ENCODE measurements around the gene ADORA2B. TPM values are rescaled to one million over a fixed set of nuclear protein-coding genes. Genes with fewer than 3 reads are reported as not detected.

The ADORA2B gene
- total RNA-seq, 1 experiment from 2014 or later, result 21.7 TPM

- ChIA-PET POLR2A (interaction anchor here (6.0 to 7.9 kb wide), 3 partner anchors 15 to 53 kb away, joined by 51 to 134 read pairs (median 63); partner anchors contain the start of genes TTC19 and ZSWIM7), CTCF (interaction anchor here (0.5 to 4.3 kb wide), 12 partner anchors 10 to 332 kb away, joined by 3 to 40 read pairs (median 4); partner anchors contain the start of genes TTC19 and ZSWIM7)
- Mint-ChIP-seq H3K4me1 (ENCODE audit: insufficient read depth, unreplicated experiment) (peaks cover 31% of the 10 kb centered on the region), H3K4me3 (ENCODE audit: unreplicated experiment) (peak overlapping the region; percentile 67), H3K27ac (ENCODE audit: low read depth, unreplicated experiment) (no peak overlapping the region), H3K27me3 (ENCODE audit: insufficient read depth, unreplicated experiment) (no peaks in the 10 kb centered on the region), H3K9me3 (ENCODE audit: unreplicated experiment) (no peaks in the 10 kb centered on the region), H3K36me3 (ENCODE audit: insufficient read depth, unreplicated experiment) (peaks cover 5% of the 10 kb centered on the region)
- no peak for TF ChIP-seq CTCF (IDR thresholded peaks at IDR 0.05; ENCODE audit: unreplicated experiment)
- BruUV-seq (replicated peaks), result no TSS peak
- DNase-seq (ENCODE audit: unreplicated experiment), result no peak
- intact Hi-C loops (cut with micrococcal nuclease), result no loop called here
Measured at GRCh38 chr17:15943971-15944758, 765 bp upstream of the ADORA2B start.

GRCh38 chr17:15945527-15946191 is 729 bp downstream of the ADORA2B start:
- no TSS peak for BruUV-seq (replicated peaks)
- no peaks in the 10 kb centered on the region for H3K9me3 Mint-ChIP-seq (ENCODE audit: unreplicated experiment)
- ChIA-PET POLR2A (interaction anchor here (0.7 to 7.9 kb wide), 12 partner anchors 9 to 296 kb away, joined by 3 to 134 read pairs (median 4); partner anchors contain the start of genes TTC19 and ZSWIM7), CTCF (interaction anchor here (0.5 to 4.3 kb wide), 14 partner anchors 12 to 117 kb away, joined by 3 to 40 read pairs (median 4); partner anchors contain the start of genes TTC19 and ZSWIM7)
- no peaks in the 10 kb centered on the region for H3K27me3 Mint-ChIP-seq (ENCODE audit: insufficient read depth, unreplicated experiment)
- peak overlapping the region; percentile 69 for H3K4me3 Mint-ChIP-seq (ENCODE audit: unreplicated experiment)
- peak; percentile 34 for DNase-seq (ENCODE audit: unreplicated experiment)
- intact Hi-C loops (cut with micrococcal nuclease), result loop anchor here (1.0 to 5.0 kb wide), 2 partner anchors 53 to 98 kb away; no protein-coding TSS in a partner anchor
- TF ChIP-seq CTCF (IDR thresholded peaks at IDR 0.05; ENCODE audit: unreplicated experiment), result no peak
- H3K36me3 Mint-ChIP-seq (ENCODE audit: insufficient read depth, unreplicated experiment), result peaks cover 13% of the 10 kb centered on the region
- H3K4me1 Mint-ChIP-seq (ENCODE audit: insufficient read depth, unreplicated experiment), result peaks cover 31% of the 10 kb centered on the region
- peak overlapping the region; percentile 96 for H3K27ac Mint-ChIP-seq (ENCODE audit: low read depth, unreplicated experiment)

GRCh38 chr17:15946611-15947120 is 1.7 kb downstream of the ADORA2B start:
- Mint-ChIP-seq H3K27ac (ENCODE audit: low read depth, unreplicated experiment) (peak overlapping the region; percentile 96), H3K27me3 (ENCODE audit: insufficient read depth, unreplicated experiment) (no peaks in the 10 kb centered on the region), H3K9me3 (ENCODE audit: unreplicated experiment) (no peaks in the 10 kb centered on the region), H3K4me3 (ENCODE audit: unreplicated experiment) (peak overlapping the region; percentile 69), H3K4me1 (ENCODE audit: insufficient read depth, unreplicated experiment) (peaks cover 29% of the 10 kb centered on the region), H3K36me3 (ENCODE audit: insufficient read depth, unreplicated experiment) (peaks cover 18% of the 10 kb centered on the region)
- CTCF ChIA-PET, result interaction anchor here (1.2 to 4.3 kb wide), 4 partner anchors 35 to 52 kb away, joined by 3 to 40 read pairs (median 7); partner anchors contain the start of genes TTC19 and ZSWIM7
- TF ChIP-seq CTCF (IDR thresholded peaks at IDR 0.05; ENCODE audit: unreplicated experiment), result no peak
- DNase-seq (ENCODE audit: unreplicated experiment), result peak; percentile 55
- BruUV-seq (replicated peaks), result TSS peak; percentile 49
- intact Hi-C loops (cut with micrococcal nuclease), result loop anchor here (1.0 to 5.0 kb wide), 2 partner anchors 52 to 99 kb away; no protein-coding TSS in a partner anchor
- POLR2A ChIA-PET, result interaction anchor here (0.9 to 7.9 kb wide), 8 partner anchors 12 to 297 kb away, joined by 3 to 134 read pairs (median 6); partner anchors contain the start of genes TTC19 and ZSWIM7

Data from MCF 10A (cell line).